ENCODE measurements around the gene TNNI3K.
A peak's percentile ranks its signal among the peaks of the same experiment; 100 is the strongest.

Gene TNNI3K

DNA sequence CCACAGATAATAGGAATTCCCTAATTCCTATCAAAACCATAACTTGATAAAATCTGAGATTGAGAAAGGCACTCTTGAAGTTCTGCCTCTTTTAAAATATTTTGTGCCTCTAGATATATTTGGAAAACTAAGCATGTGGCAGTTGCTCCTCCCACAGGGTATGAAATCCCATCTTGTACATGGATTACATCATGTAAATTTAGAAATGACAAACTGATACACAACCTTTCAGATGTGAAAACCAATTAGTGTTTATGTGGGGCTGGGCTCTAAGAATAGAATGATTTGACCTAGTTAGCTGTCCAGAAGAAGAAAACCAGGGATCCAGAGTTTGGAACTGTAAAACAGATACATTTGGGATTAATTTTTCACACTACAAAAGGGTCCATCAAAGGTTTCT, 261.5 kb downstream of the TNNI3K start:
- DNase-seq (ENCODE audit: low read depth in 1 of 2, low spot score in 1 of 2), result no peak

DNA sequence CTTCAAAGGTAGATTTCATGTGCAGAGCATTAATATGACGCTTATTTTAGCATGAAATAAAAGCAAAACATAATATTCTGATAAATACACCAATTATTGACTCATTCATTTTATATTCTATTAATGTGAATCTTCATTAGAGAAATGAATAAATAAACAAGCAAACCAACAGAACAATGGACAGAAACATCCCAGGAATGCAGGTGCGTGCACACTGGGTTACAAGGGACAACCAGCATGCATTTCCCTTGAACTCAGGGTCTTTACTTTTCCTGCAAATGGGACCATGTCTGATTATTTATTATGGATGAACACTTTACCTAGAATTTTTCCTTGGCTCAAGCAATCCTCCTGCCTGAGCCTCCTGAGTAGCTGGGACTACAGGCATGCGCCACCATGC, 263.7 kb downstream of the TNNI3K start:
- no peak for DNase-seq (ENCODE audit: low read depth in 1 of 2, low spot score in 1 of 2)

DNA sequence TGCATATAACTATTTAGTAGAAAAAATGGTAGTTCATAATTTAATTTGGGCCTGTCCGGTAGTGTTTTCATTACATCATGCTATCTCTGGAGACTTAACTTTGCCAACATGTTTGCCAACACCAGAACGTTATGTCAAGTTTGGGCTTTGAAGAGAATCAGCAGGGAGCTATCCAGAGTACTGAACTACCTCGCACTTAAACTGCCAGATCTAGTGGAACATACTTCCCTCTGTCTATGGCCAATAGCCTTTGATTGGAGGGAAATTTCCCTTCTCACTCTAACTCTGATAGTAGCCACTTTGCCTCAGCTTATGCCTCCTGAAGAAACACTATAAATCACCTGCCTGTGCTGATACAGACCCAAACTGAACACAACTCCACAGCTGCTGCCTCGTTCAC, 267.2 kb downstream of the TNNI3K start:
- DNase-seq (ENCODE audit: low read depth in 1 of 2, low spot score in 1 of 2), result no peak

DNA sequence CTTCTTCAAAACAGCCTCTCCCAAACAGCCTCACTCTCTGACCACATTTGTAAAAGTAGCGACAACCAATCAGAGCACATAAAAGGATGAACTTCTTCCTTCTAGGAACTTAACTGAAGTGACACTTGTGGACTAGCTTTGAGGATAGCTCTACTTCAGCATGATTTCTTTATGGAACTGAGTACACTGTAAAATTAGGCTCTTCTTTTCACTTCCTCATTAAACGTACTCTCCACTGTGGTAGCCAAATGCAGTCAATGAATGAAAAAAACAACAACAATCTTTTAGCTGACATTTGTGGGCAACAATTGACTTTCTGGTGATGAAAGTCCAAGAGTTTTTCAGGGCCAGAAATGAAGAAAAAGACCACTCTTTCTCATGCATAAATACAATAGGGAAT, 267.7 kb downstream of the TNNI3K start:
- no peak for DNase-seq (ENCODE audit: low read depth in 1 of 2, low spot score in 1 of 2)

DNA sequence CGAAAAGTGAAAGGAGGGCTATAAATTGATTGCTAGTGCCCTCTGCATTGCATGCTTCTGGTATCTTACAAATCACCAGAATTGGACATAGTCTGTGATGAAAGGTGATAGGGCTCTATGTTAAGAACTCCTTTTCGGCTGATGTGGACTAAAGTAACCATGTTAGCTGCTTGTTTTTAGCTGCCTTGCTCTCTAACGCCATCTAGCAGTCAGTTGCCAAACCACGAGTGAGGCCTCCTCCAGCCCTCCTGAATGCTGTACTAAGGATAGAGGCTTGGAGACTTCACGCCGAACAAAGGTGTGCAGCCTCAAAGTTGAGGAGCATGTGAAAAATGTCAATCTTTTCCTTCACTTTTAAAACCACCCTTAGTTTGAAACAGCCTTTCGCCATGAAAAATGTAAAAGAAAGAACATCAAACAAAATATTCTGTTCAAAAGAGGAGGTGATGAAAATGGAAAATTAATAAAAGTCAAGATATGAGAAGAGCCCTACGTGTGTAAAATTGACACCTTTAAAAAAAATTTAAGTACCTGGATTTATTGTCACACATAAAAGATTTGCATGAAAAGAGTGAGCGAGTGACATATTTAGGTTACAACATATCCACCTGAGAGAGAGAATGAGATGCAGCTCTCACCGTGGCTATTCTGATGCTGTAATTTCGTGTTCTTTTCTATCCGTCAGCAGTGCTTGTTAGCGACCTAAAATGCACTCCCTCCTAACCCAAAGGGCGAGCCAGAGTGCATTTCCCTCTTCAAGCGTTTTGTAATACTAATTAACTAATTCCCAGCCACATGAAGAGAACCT, 269.1 kb downstream of the TNNI3K start:
- peak; percentile 1 to 25 for DNase-seq (ENCODE audit: low read depth in 1 of 2, low spot score in 1 of 2)

DNA sequence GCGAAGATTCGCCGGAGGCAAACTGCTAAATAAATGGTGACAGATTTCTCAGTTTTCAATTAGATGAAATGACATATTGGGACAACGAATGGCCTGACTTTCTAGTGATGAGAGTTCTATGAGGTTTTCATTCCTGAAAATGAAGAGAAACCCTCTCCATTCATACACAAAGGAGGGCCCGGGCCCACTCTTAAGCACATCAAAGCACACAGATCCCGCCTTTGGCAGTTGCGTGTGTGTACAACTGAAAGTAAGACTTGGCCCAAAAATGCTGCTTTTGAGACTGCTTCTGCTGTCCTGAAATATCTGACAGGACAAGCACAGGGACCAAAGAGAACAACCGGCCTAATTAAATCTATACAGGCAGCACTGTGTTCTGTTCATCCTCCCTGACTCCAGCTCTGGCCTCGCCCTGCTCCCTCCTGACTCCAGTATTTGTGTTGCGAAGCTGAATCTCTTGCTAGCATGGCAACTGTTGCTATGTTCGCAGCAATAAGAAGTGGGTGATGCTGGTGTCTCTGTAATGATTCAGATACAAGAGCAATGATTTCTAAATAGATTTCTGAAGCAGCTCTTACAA, 269.8 kb downstream of the TNNI3K start:
- DNase-seq (ENCODE audit: low read depth in 1 of 2, low spot score in 1 of 2), result no peak

DNA sequence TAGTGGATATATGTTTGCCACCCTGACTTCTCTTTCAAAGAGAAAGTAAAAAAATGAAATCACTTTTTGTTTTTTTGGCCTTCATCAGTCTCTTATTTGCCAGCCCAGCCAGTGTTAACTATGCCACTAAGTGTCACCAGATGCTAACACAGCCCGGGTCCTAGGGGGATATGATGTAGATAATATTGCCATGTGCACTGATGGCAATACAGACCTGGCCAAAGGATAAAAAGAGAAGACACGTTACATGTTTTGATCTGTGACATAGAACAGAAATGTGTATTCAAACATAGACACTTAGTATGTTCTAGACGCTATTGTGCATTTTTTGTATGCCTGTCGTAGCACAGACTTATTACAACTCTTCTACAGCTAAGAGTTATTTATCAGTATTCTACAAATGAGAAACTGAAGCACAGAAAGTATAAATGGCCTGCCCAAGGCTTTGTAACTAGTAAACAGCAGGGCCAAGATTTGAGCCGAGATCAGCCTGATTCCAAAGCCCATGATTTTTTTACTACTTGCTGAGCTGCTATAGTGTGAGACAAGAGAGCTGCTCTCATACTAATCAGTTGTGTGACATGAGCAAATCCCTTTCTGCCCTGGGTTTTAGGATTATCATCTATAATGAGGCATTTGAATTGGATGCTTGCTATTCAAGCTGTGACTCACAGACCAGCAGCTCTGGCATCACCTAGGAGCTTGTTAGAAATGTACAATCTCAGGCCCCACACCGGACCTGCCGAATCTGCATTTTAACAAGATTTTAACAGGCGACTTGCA, 270.9 kb downstream of the TNNI3K start:
- DNase-seq (ENCODE audit: low read depth in 1 of 2, low spot score in 1 of 2), result no peak

DNA sequence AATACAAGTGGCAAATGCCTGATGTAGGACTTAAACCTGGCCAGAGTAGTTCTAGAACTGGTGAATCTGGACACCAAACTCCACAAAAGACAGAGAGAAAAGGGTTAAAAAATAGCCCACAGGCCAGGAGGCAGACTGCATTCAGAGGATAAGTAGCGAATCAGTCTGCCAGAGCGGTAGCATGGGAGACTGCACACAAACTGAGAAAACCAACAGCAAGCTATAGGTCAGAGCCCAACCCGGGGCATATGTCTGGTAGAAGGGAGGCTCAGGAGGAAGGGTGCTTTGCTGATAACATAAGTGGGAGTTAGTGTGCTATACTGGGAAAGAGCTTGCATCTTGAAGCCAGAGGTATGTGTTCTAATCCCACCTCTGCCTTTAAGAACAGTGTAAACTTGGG, 273.3 kb downstream of the TNNI3K start:
- DNase-seq (ENCODE audit: low read depth in 1 of 2, low spot score in 1 of 2), result no peak

DNA sequence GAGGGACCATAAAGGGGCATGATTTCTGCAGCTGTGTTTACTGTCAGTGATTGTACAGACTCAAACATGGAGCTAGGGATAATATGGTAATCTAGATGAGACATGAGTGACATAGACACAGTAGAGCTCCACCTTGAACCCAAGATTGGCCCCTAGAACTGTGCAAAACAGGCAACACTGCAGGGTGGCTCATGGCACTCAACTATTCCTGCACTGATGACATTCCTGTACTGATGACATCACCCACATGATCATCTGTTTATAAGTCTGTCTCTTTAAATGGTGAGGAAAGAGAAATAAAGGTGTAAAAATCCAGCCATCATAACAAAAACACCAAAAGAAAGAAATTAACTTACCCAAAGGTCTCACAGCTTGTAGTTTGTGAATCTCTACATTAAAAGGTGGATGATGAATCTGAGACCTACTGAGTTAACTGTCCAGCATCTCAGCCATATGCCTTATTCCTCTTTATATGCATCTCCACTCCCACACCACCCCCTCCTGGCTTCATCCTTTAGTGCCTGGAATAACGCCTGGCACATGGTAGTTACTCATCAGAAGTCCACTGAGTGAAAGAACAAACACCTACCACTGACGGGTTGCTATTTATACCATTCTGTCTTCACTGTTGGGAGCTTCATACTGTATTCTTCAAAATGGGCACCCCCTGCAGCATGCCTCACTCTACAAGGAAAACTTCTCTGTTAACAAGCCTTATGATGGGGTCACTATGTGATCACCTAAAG, 277.2 kb downstream of the TNNI3K start, which contains the start of gene LRRC53:
TSS of gene LRRC53 (minus strand) at position 442 of the 746 bp plus-strand sequence. CDS start 29,262 bp downstream, outside the sequence.
- no peak for DNase-seq (ENCODE audit: low read depth in 1 of 2, low spot score in 1 of 2)

DNA sequence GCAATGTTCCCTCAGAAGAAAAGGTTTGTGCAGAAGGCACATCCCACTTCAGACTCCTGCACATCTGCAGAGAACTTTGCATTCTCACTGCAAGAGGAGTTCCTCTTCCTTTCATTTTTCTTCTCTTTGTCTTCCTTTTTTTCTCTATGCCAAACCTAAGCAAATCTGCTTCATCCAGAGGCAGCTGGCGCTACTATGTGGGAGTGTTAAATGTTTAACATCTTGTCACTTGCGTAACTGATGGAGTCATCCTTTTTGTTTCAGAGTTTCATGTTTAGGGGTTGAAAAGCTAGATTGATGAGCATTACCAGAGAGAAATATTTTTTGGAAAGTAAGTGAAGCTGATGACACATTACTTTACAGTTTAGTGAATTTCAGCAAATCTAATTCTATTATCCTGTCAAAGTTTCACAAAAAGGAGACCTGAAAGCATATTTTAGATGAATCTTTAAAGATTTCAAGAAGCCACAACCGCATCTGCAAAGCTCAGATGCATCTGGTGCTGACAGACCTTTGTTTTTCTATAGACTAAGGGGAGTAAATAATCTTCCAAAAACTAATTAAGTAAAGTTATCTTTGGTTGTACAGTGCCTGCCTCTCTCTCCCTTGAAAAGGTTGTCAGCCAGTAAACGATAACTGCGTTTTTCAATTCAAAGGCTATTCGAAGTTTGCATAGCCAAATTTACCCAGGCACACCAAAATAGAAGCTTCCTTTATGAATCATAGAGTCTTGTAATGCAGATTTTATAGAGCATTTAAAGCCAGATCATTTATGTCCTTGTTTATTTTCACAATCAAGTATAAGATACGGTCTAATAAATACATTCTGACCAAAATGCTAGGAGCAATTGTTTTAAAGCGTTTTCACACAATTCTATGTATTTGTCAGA, 278.5 kb downstream of the TNNI3K start:
- DNase-seq (ENCODE audit: low read depth in 1 of 2, low spot score in 1 of 2), result no peak

DNA sequence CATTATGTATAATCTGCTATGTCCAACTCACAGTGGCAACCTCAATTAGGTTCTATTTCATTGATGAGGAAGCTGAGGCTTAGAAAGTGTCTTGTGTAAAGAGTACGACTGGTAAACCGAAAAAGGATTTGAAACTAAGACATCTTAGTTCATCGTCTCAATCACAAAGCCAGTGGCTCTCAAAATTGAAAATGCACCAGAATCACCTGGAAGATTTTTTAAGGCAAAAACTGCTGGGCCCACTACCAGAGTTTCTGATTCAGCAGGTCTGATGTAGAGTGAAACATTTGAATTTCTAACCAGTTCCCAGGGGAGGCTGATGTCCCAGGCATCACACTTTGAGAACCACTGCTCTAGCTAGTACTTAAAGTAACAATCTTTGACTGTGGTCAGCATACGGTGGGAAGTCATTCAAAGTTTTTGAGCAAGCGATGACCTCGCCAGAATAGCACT, 282.4 kb downstream of the TNNI3K start:
- DNase-seq (ENCODE audit: low read depth in 1 of 2, low spot score in 1 of 2), result no peak

DNA sequence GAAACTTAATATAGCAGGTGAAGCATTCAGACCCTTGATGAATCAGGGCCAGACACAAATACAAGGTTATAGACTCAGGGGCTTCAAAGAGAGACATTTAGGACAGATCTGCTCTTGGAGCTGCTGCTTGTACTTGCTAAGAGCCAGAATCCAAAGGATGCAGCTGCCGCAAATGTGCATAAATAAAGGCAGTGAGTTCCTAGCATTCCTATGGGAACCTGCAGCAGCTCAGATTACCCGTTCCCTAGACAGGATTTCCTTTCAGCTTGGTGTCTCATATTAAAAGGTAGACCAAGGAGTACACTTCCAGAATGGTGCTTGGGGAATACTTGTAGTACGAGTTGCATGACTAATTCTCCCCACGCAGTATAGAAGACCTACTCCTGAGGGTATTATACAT, 287.0 kb downstream of the TNNI3K start:
- no peak for DNase-seq (ENCODE audit: low read depth in 1 of 2, low spot score in 1 of 2)

DNA sequence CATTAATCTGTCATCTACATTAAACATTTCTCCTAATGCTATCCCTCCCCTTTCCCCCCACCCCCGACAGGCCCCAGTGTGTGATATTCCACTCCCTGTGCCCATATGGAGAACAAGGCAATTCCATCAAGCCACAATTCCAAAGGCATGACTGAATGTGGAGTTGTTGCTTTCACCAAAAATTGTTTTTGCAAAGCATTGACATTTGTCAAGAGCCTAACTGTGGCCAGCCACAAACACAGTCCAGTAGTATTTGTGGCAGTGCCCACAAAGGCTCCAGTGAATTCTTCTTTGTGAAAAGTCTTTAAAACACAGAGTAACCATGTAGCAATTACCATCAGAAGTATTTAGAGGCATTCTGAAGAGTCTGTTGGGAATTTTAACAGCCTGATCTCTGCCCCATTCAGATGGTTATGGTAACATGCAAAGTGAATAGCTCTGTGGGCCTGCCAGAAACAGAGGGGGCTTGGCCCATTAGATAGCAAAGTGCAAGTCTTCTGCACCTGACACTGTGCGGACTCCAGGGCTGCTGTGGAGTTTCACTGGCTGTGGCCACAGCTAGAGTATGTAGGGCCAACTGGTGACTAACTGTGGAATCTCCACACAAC, 288.8 kb downstream of the TNNI3K start:
- DNase-seq (ENCODE audit: low read depth in 1 of 2, low spot score in 1 of 2), result no peak

DNA sequence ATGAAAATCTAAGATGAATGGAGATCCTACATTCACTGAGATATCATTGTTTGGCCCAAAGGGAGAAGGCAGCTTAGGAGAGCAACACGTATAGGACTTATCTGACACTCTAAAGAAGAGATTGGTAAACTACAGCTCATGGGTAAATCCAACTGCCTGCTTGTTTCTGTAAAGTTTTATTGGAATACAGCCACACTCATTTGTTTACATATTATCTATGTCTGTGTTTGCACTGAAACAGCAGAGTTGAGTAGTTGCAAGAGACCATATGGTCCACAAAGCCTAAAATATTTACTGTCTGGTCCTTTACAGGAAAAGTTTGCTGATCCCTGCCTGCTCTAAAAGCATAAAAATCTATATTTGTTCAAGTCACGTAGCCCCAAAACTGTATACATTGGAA, 291.5 kb downstream of the TNNI3K start:
- DNase-seq (ENCODE audit: low read depth in 1 of 2, low spot score in 1 of 2), result no peak

DNA sequence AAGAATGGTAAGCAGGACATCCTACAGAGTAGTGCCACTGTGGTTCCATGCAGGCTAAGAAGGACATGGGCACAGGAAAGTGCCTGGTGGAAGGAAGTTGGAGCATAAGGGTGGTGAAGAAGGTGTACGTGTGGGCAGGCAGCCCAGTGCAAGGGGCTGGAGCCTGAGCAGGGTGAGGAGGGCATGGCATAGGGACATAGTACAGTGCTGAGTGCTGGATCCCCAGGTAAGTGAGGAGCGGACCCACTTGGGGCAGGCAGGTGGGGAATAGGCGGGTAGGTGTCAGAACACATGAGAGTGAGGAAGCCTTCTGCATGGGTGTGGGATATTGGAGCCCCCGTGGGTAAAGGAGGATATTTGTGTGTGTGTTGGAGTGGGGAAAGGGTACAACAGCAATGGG, 292.9 kb downstream of the TNNI3K start:
- DNase-seq (ENCODE audit: low read depth in 1 of 2, low spot score in 1 of 2), result no peak

DNA sequence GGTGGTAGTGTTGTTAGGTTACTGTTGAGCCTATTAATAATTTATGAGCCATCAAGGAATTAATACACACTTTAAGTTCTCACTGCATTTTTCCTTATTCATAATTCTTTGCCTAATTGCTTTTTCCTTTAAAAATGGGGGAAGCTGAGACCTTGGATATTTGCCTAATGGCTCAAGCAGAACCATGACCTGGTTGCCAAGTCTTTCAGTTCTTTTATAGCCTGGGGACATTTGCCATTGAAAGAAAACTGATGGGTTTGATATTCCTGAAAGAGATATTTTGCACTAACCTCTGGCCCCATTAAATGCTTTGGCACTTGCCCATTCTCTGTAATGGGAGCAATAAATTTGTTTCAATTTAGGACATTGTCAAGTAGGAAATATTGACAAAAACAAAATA, 295.7 kb downstream of the TNNI3K start:
- DNase-seq (ENCODE audit: low read depth in 1 of 2, low spot score in 1 of 2), result no peak

DNA sequence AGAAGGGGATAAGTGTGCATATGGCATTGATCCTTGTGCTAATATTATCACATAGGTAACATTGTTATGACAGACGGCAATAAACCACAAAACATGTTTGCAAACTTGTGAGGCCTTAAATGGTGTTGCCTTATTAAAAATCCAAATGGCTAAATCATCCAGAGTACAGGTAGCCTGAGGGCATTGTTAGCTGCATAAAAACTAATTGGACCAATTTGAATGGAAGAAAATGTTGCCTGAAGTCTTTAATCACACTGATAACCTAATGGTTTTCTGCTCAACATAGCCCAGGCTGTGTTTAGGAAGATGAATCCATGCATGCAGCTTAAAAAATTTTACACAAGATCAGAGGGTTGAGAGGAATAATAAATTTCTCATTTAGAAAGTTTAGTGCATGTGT, 296.6 kb downstream of the TNNI3K start:
- DNase-seq (ENCODE audit: low read depth in 1 of 2, low spot score in 1 of 2), result no peak

DNA sequence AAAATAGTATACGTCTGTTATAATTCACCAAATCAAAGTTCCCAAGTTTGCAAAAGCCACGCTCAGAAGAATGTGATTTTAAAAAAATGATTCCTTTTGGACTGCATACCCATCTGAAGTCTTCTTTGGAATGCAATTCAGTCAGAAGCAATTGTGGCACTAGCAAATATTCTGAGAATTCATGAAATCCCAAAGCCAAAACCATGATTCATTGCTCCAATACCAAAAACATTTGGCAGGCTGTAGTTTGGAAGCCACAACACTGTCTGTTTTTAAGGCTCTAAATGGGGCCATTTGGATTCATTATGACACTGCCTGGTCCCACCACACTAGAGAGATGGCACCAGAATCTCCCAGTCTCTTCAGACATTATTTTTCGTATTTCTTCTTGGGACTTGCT, 299.1 kb downstream of the TNNI3K start:
- DNase-seq (ENCODE audit: low read depth in 1 of 2, low spot score in 1 of 2), result no peak

DNA sequence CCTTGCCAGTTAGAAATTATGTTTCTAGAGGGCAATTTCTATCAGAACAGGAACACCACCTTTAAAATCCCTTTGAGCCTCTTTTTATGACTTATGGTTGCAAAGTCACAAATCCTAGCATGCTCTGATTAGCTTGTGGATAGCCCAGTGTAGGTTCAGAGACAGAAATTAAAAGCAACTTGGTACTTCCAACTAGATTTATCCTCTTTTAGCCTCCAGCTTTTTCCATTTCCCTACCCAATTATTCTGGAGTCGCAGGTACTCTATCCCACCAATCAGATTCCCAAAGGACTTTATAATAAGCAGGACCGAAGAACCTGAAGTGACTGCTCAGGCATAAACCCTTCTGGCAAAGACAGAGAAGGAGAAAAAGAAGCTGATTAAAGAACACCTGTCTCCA, 310.6 kb downstream of the TNNI3K start:
- no peak for DNase-seq (ENCODE audit: low read depth in 1 of 2, low spot score in 1 of 2)

All from activated CD4-positive, alpha-beta T cell treated with anti-CD3 and anti-CD28 coated beads, Interleukin-2, amount 50 U/mL, for 24 hours (primary cell).